Loucy (cell line): ENCODE data around the gene PLA2G7.
"Not testable (repeated sequence)": the region's sequence is repeated elsewhere in the genome, so short reads cannot be mapped to it uniquely, and the experiment has no call there.

ENCODE experiments used
- H2AFZ ChIP-seq: fragments of 200-600 bp; sonication (generic); 2 replicates; pipeline ENCODE4 v1.6.0; 2016; ENCODE audit warnings: antibody characterized with exemption, mild to moderate bottlenecking, low read length, moderate library complexity
- H3F3A ChIP-seq: fragments of 200-600 bp; 2 replicates; pipeline ENCODE4 v1.6.0; 2016; ENCODE audit warnings: antibody characterized with exemption, low read depth, mild to moderate bottlenecking
- H3K27me3 ChIP-seq: fragments of 200-600 bp; sonication (generic); 2 replicates; pipeline ENCODE4 v1.6.1; 2014; ENCODE audit warnings: low read length, mild to moderate bottlenecking; ENCODE audit not compliant: insufficient read depth, poor library complexity, severe bottlenecking
- H3K36me3 ChIP-seq: fragments of 200-600 bp; sonication (generic); 2 replicates; pipeline ENCODE4 v1.6.1; 2016; ENCODE audit warnings: low read length; ENCODE audit not compliant: insufficient read depth
- H3K4me1 ChIP-seq: fragments of 200-600 bp; sonication (generic); 2 replicates; pipeline ENCODE4 v1.5.1; 2014; ENCODE audit warnings: low read length, mild to moderate bottlenecking; ENCODE audit not compliant: insufficient read depth, poor library complexity, severe bottlenecking
- H3K4me2 ChIP-seq: fragments of 200-600 bp; sonication (generic); 2 replicates; pipeline ENCODE4 v1.6.0; 2014; ENCODE audit warnings: antibody characterized with exemption, low read length, low read depth, mild to moderate bottlenecking; ENCODE audit not compliant: poor library complexity, severe bottlenecking
- H3K4me3 ChIP-seq: fragments of 200-600 bp; sonication (generic); 2 replicates; pipeline ENCODE4 v1.5.1; 2014; ENCODE audit warnings: low read length, mild to moderate bottlenecking, mixed read lengths; ENCODE audit not compliant: poor library complexity, severe bottlenecking
- H3K79me2 ChIP-seq: fragments of 200-600 bp; sonication (generic); 2 replicates; pipeline ENCODE4 v1.6.1; 2014; ENCODE audit warnings: low read length; ENCODE audit not compliant: insufficient read depth
- H3K9ac ChIP-seq: fragments of 200-600 bp; sonication (generic); 2 replicates; pipeline ENCODE4 v1.6.0; 2014; ENCODE audit warnings: mild to moderate bottlenecking, low read depth, low read length, moderate library complexity; ENCODE audit not compliant: poor library complexity, severe bottlenecking
- H3K9me2 ChIP-seq: fragments of 200-600 bp; sonication (generic); replicated peaks from 2 replicates; pipeline ENCODE4 v1.6.1; 2016; ENCODE audit warnings: low read depth, low read length, mixed read lengths
- H3K9me3 ChIP-seq: fragments of 200-600 bp; sonication (generic); 2 replicates; pipeline ENCODE4 v1.6.1; 2014; ENCODE audit warnings: mild to moderate bottlenecking, antibody characterized with exemption, low read length, low read depth; ENCODE audit not compliant: insufficient read depth
- H4K20me1 ChIP-seq: fragments of 200-600 bp; sonication (generic); 2 replicates; pipeline ENCODE4 v1.6.0; 2014; ENCODE audit warnings: antibody characterized with exemption, low read length, mild to moderate bottlenecking; ENCODE audit not compliant: insufficient read depth, poor library complexity, severe bottlenecking
- CTCF ChIP-seq: fragments of 200-600 bp; sonication (generic); conservative IDR thresholded peaks from 2 replicates; pipeline ENCODE4 v1.5.1; 2014; ENCODE audit warnings: mild to moderate bottlenecking, antibody characterized with exemption, low read length
- EZH2phosphoT487 ChIP-seq: fragments of 200-600 bp; IDR thresholded peaks from 2 replicates; pipeline ENCODE4 v1.6.1; 2018; ENCODE audit warnings: antibody characterized with exemption, mild to moderate bottlenecking, moderate library complexity, borderline replicate concordance

The PLA2G7 gene

GRCh38 chr6:46764961-46765360, 29.8 kb upstream of the PLA2G7 start:
- H3K27me3 ChIP-seq: no peaks in the 10 kb centered on the region
- no peaks in the 10 kb centered on the region for H3F3A ChIP-seq
- no peak overlapping the region for H3K9ac ChIP-seq
- H3K36me3 ChIP-seq: no peaks in the 10 kb centered on the region
- no peaks in the 10 kb centered on the region for H3K9me2 ChIP-seq
- no peaks in the 10 kb centered on the region for H3K79me2 ChIP-seq
- H3K9me3 ChIP-seq: no peaks in the 10 kb centered on the region
- H2AFZ ChIP-seq: no peak overlapping the region
- H4K20me1 ChIP-seq: no peaks in the 10 kb centered on the region
- TF ChIP-seq CTCF (no peak), EZH2phosphoT487 (no peak)
- H3K4me2 ChIP-seq: no peak overlapping the region
- H3K4me3 ChIP-seq: no peak overlapping the region
- no peaks in the 10 kb centered on the region for H3K4me1 ChIP-seq

GRCh38 chr6:46764280-46764679, 29.1 kb upstream of the PLA2G7 start:
- H3K79me2 ChIP-seq, H4K20me1 ChIP-seq: not testable (repeated sequence)

GRCh38 chr6:46763466-46763865, 28.3 kb upstream of the PLA2G7 start:
- TF ChIP-seq CTCF (no peak), EZH2phosphoT487 (no peak)
- Histone ChIP-seq H3K4me2 (no peak overlapping the region), H3K9ac (no peak overlapping the region), H3K4me1 (no peaks in the 10 kb centered on the region), H3K9me3 (no peaks in the 10 kb centered on the region), H3K36me3 (no peaks in the 10 kb centered on the region), H3K27me3 (no peaks in the 10 kb centered on the region), H3K4me3 (no peak overlapping the region), H3K79me2 (no peaks in the 10 kb centered on the region), H3K9me2 (no peaks in the 10 kb centered on the region), H2AFZ (no peak overlapping the region), H3F3A (no peaks in the 10 kb centered on the region), H4K20me1 (no peaks in the 10 kb centered on the region)

More at GRCh38 chr6:46764280-46764679, 29.1 kb upstream of the PLA2G7 start:
- H3K27me3 ChIP-seq, H3K4me3 ChIP-seq, H3K4me2 ChIP-seq, H2AFZ ChIP-seq, H3K9me2 ChIP-seq, H3K4me1 ChIP-seq, H3K9ac ChIP-seq, H3K9me3 ChIP-seq, H3K36me3 ChIP-seq, H3F3A ChIP-seq: not testable (repeated sequence)

- H3K36me3 ChIP-seq: no peaks in the 10 kb centered on the region
- TF ChIP-seq EZH2phosphoT487 (no peak), CTCF (no peak)
Observed at GRCh38 chr6:46760925-46761324, 25.8 kb upstream of the PLA2G7 start.

More at GRCh38 chr6:46760925-46761324, 25.8 kb upstream of the PLA2G7 start:
- Histone ChIP-seq H3K9me2 (no peaks in the 10 kb centered on the region), H2AFZ (no peak overlapping the region), H3K4me2 (no peak overlapping the region), H3K9me3 (no peaks in the 10 kb centered on the region), H3K9ac (no peak overlapping the region), H3F3A (no peaks in the 10 kb centered on the region), H3K4me3 (no peak overlapping the region), H3K4me1 (no peaks in the 10 kb centered on the region), H4K20me1 (no peaks in the 10 kb centered on the region), H3K79me2 (no peaks in the 10 kb centered on the region), H3K27me3 (no peaks in the 10 kb centered on the region)
